Smooth muscle cell (in vitro differentiated cells): ENCODE measurements around the gene CKS2. TPM values are rescaled to one million over a fixed set of nuclear protein-coding genes. Genes with fewer than 3 reads are reported as not detected.

Experiments used
- DNase-seq: peaks from one replicate; lab custom pipeline; 2025; ENCODE audit not compliant: unreplicated experiment; lab: John Stamatoyannopoulos, UW
- H2AFZ ChIP-seq: fragments of 200-600 bp; sonication (generic); 2 replicates; pipeline ENCODE4 v1.6.0; 2016; ENCODE audit warnings: antibody characterized with exemption, low read depth, mild to moderate bottlenecking
- H3F3A ChIP-seq: fragments of 200-600 bp; sonication (generic); 2 replicates; pipeline ENCODE4 v1.6.0; 2017; ENCODE audit warnings: antibody characterized with exemption, low read depth
- H3K27ac ChIP-seq: fragments of 200-600 bp; sonication (generic); 2 replicates; pipeline ENCODE4 v1.5.1; 2016; ENCODE audit warnings: low read depth, mild to moderate bottlenecking
- H3K27me3 ChIP-seq: fragments of 200-600 bp; sonication (generic); 2 replicates; pipeline ENCODE4 v1.6.1; 2016; ENCODE audit warnings: low read depth, mild to moderate bottlenecking
- H3K36me3 ChIP-seq: fragments of 200-600 bp; sonication (generic); 2 replicates; pipeline ENCODE4 v1.5.1; 2016; ENCODE audit warnings: low read depth
- H3K4me1 ChIP-seq: fragments of 200-600 bp; sonication (generic); 2 replicates; pipeline ENCODE4 v1.5.1; 2016; ENCODE audit warnings: low read depth
- H3K4me2 ChIP-seq: fragments of 200-600 bp; sonication (generic); 2 replicates; pipeline ENCODE4 v1.6.0; 2016; ENCODE audit warnings: mild to moderate bottlenecking
- H3K4me3 ChIP-seq: fragments of 200-600 bp; sonication (generic); 2 replicates; pipeline ENCODE4 v1.5.1; 2016; ENCODE audit warnings: mild to moderate bottlenecking
- H3K79me2 ChIP-seq: fragments of 200-600 bp; sonication (generic); 2 replicates; pipeline ENCODE4 v1.6.0; 2016; ENCODE audit warnings: low read depth, mild to moderate bottlenecking
- H3K9ac ChIP-seq: fragments of 200-600 bp; sonication (generic); 2 replicates; pipeline ENCODE4 v1.6.0; 2016; ENCODE audit warnings: low read depth
- H3K9me3 ChIP-seq: fragments of 200-600 bp; sonication (generic); replicated peaks from 2 replicates; pipeline ENCODE4 v1.5.1; 2016; ENCODE audit warnings: low read depth
- H4K20me1 ChIP-seq: fragments of 200-600 bp; sonication (generic); 2 replicates; pipeline ENCODE4 v1.6.0; 2016; ENCODE audit warnings: low read depth
- CTCF ChIP-seq: fragments of 200-600 bp; sonication (generic); IDR thresholded peaks from 2 replicates; pipeline ENCODE4 v1.5.1; 2017; ENCODE audit warnings: borderline replicate concordance, mild to moderate bottlenecking, antibody characterized with exemption; ENCODE audit not compliant: insufficient read depth, poor library complexity, severe bottlenecking
- WGBS: methylation state at CpG from one replicate; pipeline ENCODE4 v1.1.7; 2016; ENCODE audit warnings: low lambda C conversion rate; 5-methylcytosine and 5-hydroxymethylcytosine counted together
- polyA plus RNA-seq: library from polyadenylated mRNA; unstranded; fragments of >200 nt; fragmentation: Nextera tagmentation; extraction: Ambion mirVana; gene quantifications from 2 replicates; pipeline ENCODE4 v1.2.1, GENCODE V29; 2016
- total RNA-seq: library from RNA; depleted of rRNA; stranded (reverse); fragments of >200 nt; gene quantifications from 2 replicates; pipeline ENCODE4 v1.2.3, GENCODE V29; 2014

The CKS2 gene
- total and polyA plus RNA-seq, 2 experiments from 2014 or later, result 77.6 to 148 TPM

GRCh38 chr9:89359751-89360261 is 48.8 kb downstream of the CKS2 start:
- no peak for DNase-seq
- no peak overlapping the region for H3K27ac ChIP-seq

GRCh38 chr9:89360465-89360864 is 49.5 kb downstream of the CKS2 start:
- no peaks in the 10 kb centered on the region for H3K27me3 ChIP-seq
- H3F3A ChIP-seq, result no peaks in the 10 kb centered on the region
- no peak for TF ChIP-seq CTCF
- H3K79me2 ChIP-seq, result no peaks in the 10 kb centered on the region
- DNase-seq, result no peak
- H3K36me3 ChIP-seq, result no peaks in the 10 kb centered on the region
- H2AFZ ChIP-seq, result no peak overlapping the region
- WGBS, result 94% methylated on average over 3 of the region's 3 CpGs
- H3K4me3 ChIP-seq, result no peak overlapping the region
- peaks cover 14% of the 10 kb centered on the region for H4K20me1 ChIP-seq
- no peak overlapping the region for H3K9ac ChIP-seq
- H3K4me2 ChIP-seq, result no peak overlapping the region
- H3K4me1 ChIP-seq, result no peaks in the 10 kb centered on the region
- H3K9me3 ChIP-seq, result no peaks in the 10 kb centered on the region
- no peak overlapping the region for H3K27ac ChIP-seq

More at GRCh38 chr9:89359751-89360261, 48.8 kb downstream of the CKS2 start:
- no peaks in the 10 kb centered on the region for H3K4me1 ChIP-seq
- no peaks in the 10 kb centered on the region for H3K79me2 ChIP-seq
- TF ChIP-seq CTCF, result no peak
- H3K9me3 ChIP-seq, result no peaks in the 10 kb centered on the region
- no peak overlapping the region for H2AFZ ChIP-seq
- H3F3A ChIP-seq, result no peaks in the 10 kb centered on the region
- WGBS, result 82% methylated on average over 8 of the region's 8 CpGs
- no peaks in the 10 kb centered on the region for H3K27me3 ChIP-seq
- no peak overlapping the region for H3K4me3 ChIP-seq
- no peak overlapping the region for H3K4me2 ChIP-seq
- H4K20me1 ChIP-seq, result peaks cover 14% of the 10 kb centered on the region
- no peaks in the 10 kb centered on the region for H3K36me3 ChIP-seq
- no peak overlapping the region for H3K9ac ChIP-seq

- WGBS, result 84% methylated on average over 6 of the region's 6 CpGs
- no peak overlapping the region for H2AFZ ChIP-seq
- TF ChIP-seq CTCF, result no peak
- H3K4me1 ChIP-seq, result no peaks in the 10 kb centered on the region
- H3K27me3 ChIP-seq, result no peaks in the 10 kb centered on the region
- no peaks in the 10 kb centered on the region for H3K79me2 ChIP-seq
- no peak overlapping the region for H3K9ac ChIP-seq
- peaks cover 9% of the 10 kb centered on the region for H4K20me1 ChIP-seq
- H3F3A ChIP-seq, result no peaks in the 10 kb centered on the region
- no peak overlapping the region for H3K4me3 ChIP-seq
- H3K9me3 ChIP-seq, result no peaks in the 10 kb centered on the region
- H3K27ac ChIP-seq, result no peak overlapping the region
- no peak overlapping the region for H3K4me2 ChIP-seq
- no peak for DNase-seq
- no peaks in the 10 kb centered on the region for H3K36me3 ChIP-seq
These were observed 50.0 kb downstream of the CKS2 start for GRCh38 chr9:89361031-89361430.
